ENCODE results near the gene CLCN2. TPM values are rescaled to one million over a fixed set of nuclear protein-coding genes. Genes with fewer than 3 reads are reported as not detected.

The CLCN2 gene
- total and polyA plus RNA-seq, 2 of the 8 experiments (the other 6 are each of a cell fraction or from before 2014, with no cell fraction given): 13.7 to 16.1 TPM

DNA sequence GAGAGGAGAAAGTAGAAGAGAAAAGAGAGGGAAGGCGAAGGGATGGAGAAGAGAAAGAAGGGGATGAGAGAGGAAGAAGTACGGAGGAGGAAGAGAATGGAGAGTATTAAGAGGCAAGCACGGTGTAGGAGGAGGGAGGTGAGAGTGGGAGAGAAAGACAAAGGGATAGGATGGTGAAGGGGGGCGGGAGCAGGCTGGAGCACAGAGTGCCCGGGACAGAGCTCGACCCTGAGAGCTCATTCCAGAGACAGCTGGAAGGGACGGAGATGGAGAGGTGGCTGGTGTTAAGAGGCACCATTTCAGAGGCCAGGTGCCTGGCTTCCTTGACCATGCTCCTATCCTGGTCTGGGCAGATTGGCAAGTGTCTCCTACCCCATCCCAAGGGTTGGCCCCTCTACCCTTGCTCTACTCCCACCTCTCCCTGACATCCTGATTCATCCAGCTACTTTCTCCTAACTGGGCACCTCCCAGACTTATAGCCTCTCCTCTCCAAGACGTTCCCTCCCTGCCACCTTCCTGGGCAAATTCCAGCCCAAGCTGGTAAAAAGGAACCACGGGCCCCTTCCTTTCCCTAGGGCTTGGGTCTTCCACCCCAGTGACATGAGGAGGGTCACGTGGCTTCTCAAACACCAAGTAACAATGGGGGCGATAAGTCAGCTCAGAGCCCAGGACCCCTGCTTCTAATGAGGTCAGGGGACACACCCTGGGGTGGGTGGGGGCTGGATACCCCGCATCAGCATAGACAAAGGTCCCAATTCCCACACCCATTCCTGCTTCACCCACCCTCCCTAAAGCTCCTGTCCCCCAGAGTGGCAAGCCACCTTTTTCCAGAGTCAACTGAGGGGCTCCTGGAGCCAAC, 1.1 kb downstream of the CLCN2 start:
- H3K9ac ChIP-seq (replicated peaks in 1 of 4; ENCODE audit: extremely low read depth in 1 of 4, low read depth in 3 of 4, low read length in 3 of 4): peak overlapping the region in 2 of 4 experiments; percentile 27 to 92; a peak in 3 of 7 replicates
- CTCF ChIA-PET (ENCODE audit: partially characterized antibody): interaction anchor here (0.7 to 7.1 kb wide), 13 partner anchors 7 to 465 kb away, joined by 3 to 47 read pairs (median 4); partner anchors contain the start of genes EEF1AKMT4 and FAM131A

More for the DNA sequence above, 1.1 kb downstream of the CLCN2 start:
- FAIRE-seq (no peak), DNase-seq (ENCODE audit: low read depth in 1 of 2, low spot score in 2 of 2) (no peak)
- no peak overlapping the region for H3K23ac ChIP-seq (ENCODE audit: insufficient read length)
- peak overlapping the region; percentile 77 to 88 (median 80) for H3K4me3 ChIP-seq (ENCODE audit: extremely low read depth in 1 of 4, insufficient read depth in 2 of 4, low read depth in 3 of 4, low read length in 4 of 4)
- H3K4me2 ChIP-seq (ENCODE audit: insufficient read depth in 1 of 2, low read depth in 2 of 2, low read length in 2 of 2): peak overlapping the region; percentile 94 to 98
- no peak overlapping the region for H3K27ac ChIP-seq (ENCODE audit: low read depth, low read length)
- H3K14ac ChIP-seq (ENCODE audit: insufficient read length): no peak overlapping the region
- no peak overlapping the region for H3K56ac ChIP-seq (replicated peaks; ENCODE audit: insufficient read length, low read depth, low read length)
- no peak overlapping the region for H2BK5ac ChIP-seq (ENCODE audit: low read depth, low read length)
- TF ChIP-seq YY1 (IDR thresholded peaks at IDR 0.05; ENCODE audit: low read depth, low read length): no peak
- TF ChIP-seq, protein P1, sequence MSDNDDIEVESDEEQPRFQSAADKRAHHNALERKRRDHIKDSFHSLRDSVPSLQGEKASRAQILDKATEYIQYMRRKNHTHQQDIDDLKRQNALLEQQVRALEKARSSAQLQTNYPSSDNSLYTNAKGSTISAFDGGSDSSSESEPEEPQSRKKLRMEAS (IDR thresholded peaks at IDR 0.05): 0 out of 2 replicates have a peak, but pooled peaks have one; percentile 17
- H3K27me3 ChIP-seq (replicated peaks in 1 of 4; ENCODE audit: control insufficient read depth in 3 of 4, extremely low read depth in 1 of 4, insufficient read depth in 3 of 4, low read length in 3 of 4): peaks cover 0 to 8% (median 3%) of the 10 kb centered on the region in 4 experiments; a peak in 3 of 7 replicates
- H3K4ac ChIP-seq (replicated peaks; ENCODE audit: insufficient read length, low read depth, low read length): no peak overlapping the region
- peak overlapping the region; percentile 75; the same call in 1 of the 2 replicates for H2BK12ac ChIP-seq (ENCODE audit: low read depth, low read length)
- 49 to 100% methylated on average over 3 to 10 of the region's 12 CpGs for whole genome bisulfite sequencing, 2 experiments (ENCODE audit: extremely low coverage in 1 of 2, insufficient coverage in 1 of 2, insufficient read length in 1 of 2, insufficient replicate concordance in 2 of 2, low coverage in 1 of 2, low lambda C conversion rate in 2 of 2, missing lambda C conversion rate in 1 of 2)
- peaks cover 6 to 11% of the 10 kb centered on the region in 2 experiments for H4K20me1 ChIP-seq (replicated peaks in 1 of 2; ENCODE audit: control insufficient read depth in 1 of 2, insufficient read depth in 2 of 2, low read length in 2 of 2)
- peak overlapping the region; percentile 15; the same call in 1 of the 2 replicates for H3K18ac ChIP-seq (ENCODE audit: extremely low read depth, low read length)
- H3K79me1 ChIP-seq (ENCODE audit: low read depth, low read length): 0 out of 2 replicates have a peak, but pooled peaks cover 3% of the 10 kb centered on the region
- H2BK15ac ChIP-seq (ENCODE audit: low read length): 0 out of 2 replicates have a peak overlapping the region, but pooled peaks have one; percentile 61
- H4K5ac ChIP-seq (ENCODE audit: insufficient read length, low read depth, low read length): no peak overlapping the region
- H2AFZ ChIP-seq (ENCODE audit: low read length): no peak overlapping the region
- peak overlapping the region; percentile 95; the same call in 1 of the 2 replicates for H2AK5ac ChIP-seq (ENCODE audit: low read depth, low read length)
- POLR2A ChIA-PET (ENCODE audit: partially characterized antibody): interaction anchor here (0.6 to 5.2 kb wide), 14 partner anchors 8 to 183 kb away, joined by 3 to 32 read pairs (median 4); partner anchors contain the start of gene FAM131A
- H3K79me2 ChIP-seq (ENCODE audit: control insufficient read depth in 1 of 2, insufficient read depth in 2 of 2, low read length in 2 of 2): peaks cover 0 to 15% of the 10 kb centered on the region in 2 experiments; a peak in 2 of 4 replicates
- H4K8ac ChIP-seq (ENCODE audit: extremely low read depth, insufficient read depth, low read length): no peak overlapping the region
- H2BK20ac ChIP-seq (ENCODE audit: low read length): no peak overlapping the region
- peaks cover 22% of the 10 kb centered on the region for H3K23me2 ChIP-seq (ENCODE audit: low read depth, low read length)
- H3K4me1 ChIP-seq (replicated peaks in 1 of 4; ENCODE audit: control insufficient read depth in 3 of 4, insufficient read depth in 4 of 4, low read length in 3 of 4): peaks cover 3 to 18% (median 12%) of the 10 kb centered on the region in 4 experiments
- H3K9me3 ChIP-seq (ENCODE audit: insufficient read depth in 2 of 2, low read depth in 1 of 2, low read length in 1 of 2): no peaks in the 10 kb centered on the region
- no peak overlapping the region for H4K91ac ChIP-seq (replicated peaks; ENCODE audit: insufficient read length, low read length)
- H3K36me3 ChIP-seq (ENCODE audit: control insufficient read depth in 2 of 4, insufficient read depth in 4 of 4, low read length in 3 of 4): peaks cover 8 to 31% (median 18%) of the 10 kb centered on the region in 4 experiments; a peak in 5 of 8 replicates
- no peak overlapping the region for H2BK120ac ChIP-seq (replicated peaks; ENCODE audit: low read depth, low read length)
